LNCAP (cell line): Measurements from ENCODE around the gene RFLNA.

ENCODE experiments used
- TF ChIP-seq, protein P1 (sequence below): fragments of 450-650 bp; IDR thresholded peaks from 2 replicates; pipeline ENCODE4 v1.5.1; 2017; ENCODE audit warnings: mild to moderate bottlenecking

The RFLNA gene, protein sequence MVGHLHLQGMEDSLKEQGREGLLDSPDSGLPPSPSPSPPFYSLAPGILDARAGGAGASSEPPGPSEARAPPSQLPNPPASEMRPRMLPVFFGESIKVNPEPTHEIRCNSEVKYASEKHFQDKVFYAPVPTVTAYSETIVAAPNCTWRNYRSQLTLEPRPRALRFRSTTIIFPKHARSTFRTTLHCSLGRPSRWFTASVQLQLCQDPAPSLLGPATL

DNA sequence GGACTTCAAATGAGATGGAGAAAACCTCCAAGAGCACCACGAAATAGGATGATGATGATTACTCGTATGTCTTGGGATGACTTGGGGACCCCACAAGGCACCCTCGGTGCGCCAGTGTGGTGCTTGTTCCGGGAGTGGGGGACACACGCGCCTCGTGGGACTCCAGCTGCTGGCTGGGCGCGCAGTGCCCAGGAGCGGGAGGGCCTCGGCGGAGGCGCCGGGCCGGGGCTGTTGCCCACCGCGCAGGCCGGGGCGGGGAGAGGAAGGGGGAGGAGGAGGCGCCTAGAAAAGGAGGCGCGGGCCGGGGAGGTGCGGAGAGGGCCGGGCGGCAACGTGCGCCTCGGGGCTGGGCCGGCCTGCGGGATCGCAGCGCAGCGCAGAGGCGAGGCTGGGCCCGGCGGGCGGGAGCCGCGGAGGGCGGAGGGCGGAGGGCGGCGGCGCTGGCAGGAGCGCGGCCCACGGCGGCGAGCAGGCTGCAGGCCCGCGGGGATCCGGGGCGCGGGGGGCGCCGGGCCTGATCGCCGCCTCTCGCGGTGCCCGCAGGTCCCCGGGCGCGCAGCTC is at the start of gene RFLNA:
Gene RFLNA (plus strand): TSS at position 314 of the 562 bp plus-strand sequence. CDS start 337 bp downstream, outside the sequence.
- TF ChIP-seq, protein P1, sequence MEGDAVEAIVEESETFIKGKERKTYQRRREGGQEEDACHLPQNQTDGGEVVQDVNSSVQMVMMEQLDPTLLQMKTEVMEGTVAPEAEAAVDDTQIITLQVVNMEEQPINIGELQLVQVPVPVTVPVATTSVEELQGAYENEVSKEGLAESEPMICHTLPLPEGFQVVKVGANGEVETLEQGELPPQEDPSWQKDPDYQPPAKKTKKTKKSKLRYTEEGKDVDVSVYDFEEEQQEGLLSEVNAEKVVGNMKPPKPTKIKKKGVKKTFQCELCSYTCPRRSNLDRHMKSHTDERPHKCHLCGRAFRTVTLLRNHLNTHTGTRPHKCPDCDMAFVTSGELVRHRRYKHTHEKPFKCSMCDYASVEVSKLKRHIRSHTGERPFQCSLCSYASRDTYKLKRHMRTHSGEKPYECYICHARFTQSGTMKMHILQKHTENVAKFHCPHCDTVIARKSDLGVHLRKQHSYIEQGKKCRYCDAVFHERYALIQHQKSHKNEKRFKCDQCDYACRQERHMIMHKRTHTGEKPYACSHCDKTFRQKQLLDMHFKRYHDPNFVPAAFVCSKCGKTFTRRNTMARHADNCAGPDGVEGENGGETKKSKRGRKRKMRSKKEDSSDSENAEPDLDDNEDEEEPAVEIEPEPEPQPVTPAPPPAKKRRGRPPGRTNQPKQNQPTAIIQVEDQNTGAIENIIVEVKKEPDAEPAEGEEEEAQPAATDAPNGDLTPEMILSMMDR, result no peak

DNA sequence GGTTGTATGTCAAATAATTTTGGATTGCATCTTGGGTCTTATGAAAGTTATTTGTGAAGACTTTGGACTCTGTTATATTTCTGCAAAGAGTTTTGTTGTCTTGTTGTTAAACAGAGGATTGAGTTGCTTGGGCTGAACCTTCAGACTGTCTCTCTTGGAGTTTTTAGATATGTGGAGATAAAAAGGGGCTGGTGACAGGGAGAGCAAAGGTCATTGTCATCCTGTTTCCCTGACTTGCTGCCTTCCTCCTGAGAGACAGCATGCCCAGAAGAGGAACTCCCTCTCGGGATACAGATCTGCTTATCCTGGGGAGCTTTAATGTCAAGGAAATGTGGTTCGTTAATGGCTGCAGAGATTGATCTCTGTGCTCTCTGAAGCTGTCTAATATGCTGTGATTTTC is 47.6 kb upstream of the RFLNA start:
- TF ChIP-seq, protein P1, result no peak

DNA sequence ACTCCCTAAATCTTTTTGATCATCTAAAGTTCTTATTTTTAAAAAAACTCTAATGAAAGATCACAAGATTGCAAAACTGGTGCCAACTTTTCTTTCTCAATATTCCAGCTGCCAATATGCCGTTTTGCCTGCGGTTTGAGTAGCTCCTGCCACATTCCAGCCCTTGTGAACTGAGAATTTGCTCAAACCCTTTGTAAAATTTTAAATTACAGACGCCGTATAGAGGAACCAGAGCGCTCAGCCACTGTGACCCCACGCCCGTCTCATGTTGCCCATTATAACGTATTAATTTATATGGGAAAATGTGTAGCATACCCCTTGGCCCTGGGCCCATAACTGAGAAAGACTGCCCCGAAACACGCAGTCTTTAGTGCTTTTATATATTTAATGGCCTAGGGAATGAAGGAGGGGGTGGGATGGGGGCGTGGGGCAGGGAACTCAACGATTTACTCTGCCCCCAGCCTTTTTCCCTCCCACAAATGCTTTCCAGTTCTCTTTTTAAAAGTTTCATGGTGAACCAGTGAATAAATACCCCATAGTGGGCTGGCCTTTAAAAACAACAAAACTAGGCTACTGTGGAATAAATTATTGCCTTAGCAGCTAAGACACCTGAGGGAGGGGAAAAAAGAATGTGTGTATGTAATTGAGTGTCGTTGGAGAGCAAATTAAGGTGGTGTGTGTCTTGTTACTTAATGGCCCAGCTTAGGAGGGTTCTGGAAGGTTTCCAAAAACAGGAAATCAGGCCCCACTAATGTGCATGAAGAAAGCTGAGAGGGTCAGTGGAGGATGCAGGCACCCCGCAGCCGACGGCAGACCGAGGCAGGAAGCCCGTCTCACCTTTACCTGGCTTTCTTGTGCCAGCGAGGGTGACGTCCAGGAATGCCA is 45.7 kb upstream of the RFLNA start:
- TF ChIP-seq, protein P1, result no peak

DNA sequence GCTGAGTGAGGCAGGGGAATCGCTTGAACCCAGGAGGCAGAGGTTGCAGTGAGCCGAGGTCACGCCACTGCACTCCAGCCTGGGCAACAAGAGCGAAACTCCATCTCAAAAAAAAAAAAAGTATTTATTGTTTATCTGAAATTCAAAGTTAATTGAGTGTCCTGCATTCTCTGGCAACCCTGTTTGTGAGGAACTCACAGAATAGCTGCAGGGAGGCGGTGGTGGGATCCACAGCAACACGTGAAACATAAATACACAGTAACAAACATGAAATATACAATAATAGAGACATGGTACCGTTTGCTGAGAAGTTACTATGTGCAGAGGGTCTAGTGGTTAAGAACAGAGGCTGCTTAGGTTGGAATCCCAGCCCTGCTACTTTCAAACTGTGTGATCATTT is 43.7 kb upstream of the RFLNA start:
- TF ChIP-seq, protein P1, result no peak

DNA sequence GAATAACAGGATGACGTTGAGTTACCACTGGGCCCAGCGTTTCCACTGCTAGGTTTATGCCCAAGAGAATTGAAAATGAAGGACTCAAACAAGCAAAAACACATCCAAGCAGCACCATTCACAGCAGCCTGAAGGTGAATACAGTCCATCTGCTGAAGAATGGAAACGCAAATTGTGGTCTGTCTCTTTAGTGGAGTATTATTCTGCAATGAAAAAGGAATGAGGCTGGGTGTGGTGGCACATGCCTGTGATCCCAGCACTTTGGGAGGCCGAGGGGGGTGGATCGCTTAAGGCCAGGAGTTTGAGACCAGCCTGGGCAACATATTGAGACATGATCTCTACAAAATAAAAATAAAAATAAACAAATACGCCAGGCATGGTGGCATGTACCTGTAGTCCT is 41.9 kb upstream of the RFLNA start:
- TF ChIP-seq, protein P1, result no peak

DNA sequence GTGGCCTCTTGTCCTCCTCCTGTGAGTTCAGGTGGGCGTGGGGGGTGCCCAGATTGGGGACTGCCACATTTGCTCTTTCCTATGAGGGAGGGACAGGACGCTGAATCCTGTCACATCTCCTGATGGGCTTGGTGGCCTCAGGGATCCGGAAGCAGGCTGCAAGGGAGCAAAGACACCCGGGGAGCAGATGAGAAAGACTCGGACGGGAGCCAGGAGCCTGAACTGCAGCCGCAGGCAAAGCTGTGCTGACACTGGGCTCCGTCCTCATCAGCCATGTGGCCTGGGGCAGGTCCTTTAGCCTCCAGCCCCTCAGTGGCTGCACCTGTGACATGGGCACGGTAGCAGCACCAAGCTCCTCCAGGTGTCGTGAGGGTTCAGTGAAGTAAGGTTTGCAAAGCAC is 40.8 kb upstream of the RFLNA start:
- TF ChIP-seq, protein P1, result no peak

DNA sequence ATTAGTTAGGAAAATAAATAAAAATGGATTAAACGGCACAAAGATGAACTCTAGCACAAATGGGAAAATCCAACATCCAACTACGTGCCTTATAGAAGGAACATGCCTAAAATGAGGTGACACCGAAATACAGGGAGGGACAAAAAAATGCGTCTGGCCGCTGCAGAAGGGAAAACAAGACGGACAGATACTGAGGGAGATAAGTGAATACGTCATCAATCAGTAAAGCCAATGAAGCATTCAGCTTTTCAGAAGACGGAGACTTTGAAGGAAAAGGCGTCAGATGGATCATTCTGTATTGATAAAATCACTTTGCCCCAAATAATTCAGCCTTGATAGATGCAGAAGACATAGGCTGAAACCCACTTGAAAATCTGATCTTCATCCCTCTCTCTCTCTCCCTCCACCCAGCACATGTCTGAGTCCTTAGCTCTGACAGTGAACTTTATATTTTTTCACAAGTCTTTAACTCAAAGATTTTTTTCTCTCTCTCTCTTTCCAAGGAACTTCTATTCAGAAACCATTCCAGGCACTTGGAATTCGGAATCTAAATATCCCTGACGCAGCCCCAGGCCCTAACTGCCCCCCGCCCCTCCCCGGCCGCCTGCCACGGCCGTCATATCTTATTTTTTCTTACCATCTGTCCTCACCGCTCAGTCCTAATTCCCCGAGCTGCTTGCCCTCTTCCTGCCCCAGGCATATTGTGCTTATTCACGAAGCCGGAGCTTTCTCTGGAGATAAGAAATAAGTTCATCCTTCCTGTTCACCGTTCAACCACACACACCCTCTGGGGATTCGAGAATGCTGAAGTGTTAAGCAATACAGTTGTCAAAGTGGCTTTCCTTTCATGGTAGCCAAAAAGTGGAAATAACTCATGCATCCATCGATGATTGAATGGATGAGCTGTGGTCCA is 35.5 kb upstream of the RFLNA start:
- TF ChIP-seq, protein P1, result no peak
